Esophagus (tissue), 2 donors: ENCODE results near the gene LITAFD. TPM values are rescaled to one million over a fixed set of nuclear protein-coding genes. Genes with fewer than 3 reads are reported as not detected.

Experiments used
- H3K27ac ChIP-seq, 2 donors: one replicate each; pipeline ENCODE4 v1.5.1; 2013; ENCODE audit warnings: low read depth in 2 of 2, mild to moderate bottlenecking in 2 of 2, inconsistent platforms in 1 of 2, low read length in 1 of 2, moderate library complexity in 1 of 2
- H3K27me3 ChIP-seq, 2 donors: one replicate each; pipeline ENCODE4 v1.6.1; 2013; ENCODE audit warnings: low read length in 2 of 2, control low read depth in 1 of 2, mild to moderate bottlenecking in 1 of 2; ENCODE audit not compliant: insufficient read depth in 2 of 2, control insufficient read depth in 1 of 2
- H3K36me3 ChIP-seq, 2 donors: one replicate each; pipeline ENCODE4 v1.6.1; 2013; ENCODE audit warnings: low read length in 1 of 2; ENCODE audit not compliant: control insufficient read depth in 2 of 2, insufficient read depth in 2 of 2
- H3K4me1 ChIP-seq, 2 donors: one replicate each; pipeline ENCODE4 v1.6.1; 2013; ENCODE audit warnings: low read length in 1 of 2; ENCODE audit not compliant: control insufficient read depth in 2 of 2, insufficient read depth in 2 of 2
- H3K4me3 ChIP-seq, 2 donors: one replicate each; pipeline ENCODE4 v1.5.1; 2013; ENCODE audit warnings: low read length in 2 of 2, mild to moderate bottlenecking in 2 of 2, low read depth in 1 of 2, moderate library complexity in 1 of 2
- H3K9me3 ChIP-seq, 2 donors: one replicate each; pipeline ENCODE4 v1.6.1; 2013; ENCODE audit warnings: mild to moderate bottlenecking in 2 of 2, low read depth in 1 of 2, low read length in 1 of 2, moderate library complexity in 1 of 2; ENCODE audit not compliant: control insufficient read depth in 2 of 2, insufficient read depth in 1 of 2
- WGBS, 2 donors: extraction: QIAGEN DNeasy Blood & Tissue Kit; methylation state at CpG; one replicate each; pipeline ENCODE4 v1.1.7; 2013; 5-methylcytosine and 5-hydroxymethylcytosine counted together
- polyA plus RNA-seq, 2 donors: library from polyadenylated mRNA; stranded (reverse); fragments of 200-250 nt; gene quantifications; one replicate each; pipeline ENCODE4 v1.2.3, GENCODE V29; 2013
- donor health status: healthy with polysubstance abuse.
- donor health status: Bipolar disorder and iron deficiency.

Gene LITAFD
- polyA plus RNA-seq, 2 donors = not detected

DNA sequence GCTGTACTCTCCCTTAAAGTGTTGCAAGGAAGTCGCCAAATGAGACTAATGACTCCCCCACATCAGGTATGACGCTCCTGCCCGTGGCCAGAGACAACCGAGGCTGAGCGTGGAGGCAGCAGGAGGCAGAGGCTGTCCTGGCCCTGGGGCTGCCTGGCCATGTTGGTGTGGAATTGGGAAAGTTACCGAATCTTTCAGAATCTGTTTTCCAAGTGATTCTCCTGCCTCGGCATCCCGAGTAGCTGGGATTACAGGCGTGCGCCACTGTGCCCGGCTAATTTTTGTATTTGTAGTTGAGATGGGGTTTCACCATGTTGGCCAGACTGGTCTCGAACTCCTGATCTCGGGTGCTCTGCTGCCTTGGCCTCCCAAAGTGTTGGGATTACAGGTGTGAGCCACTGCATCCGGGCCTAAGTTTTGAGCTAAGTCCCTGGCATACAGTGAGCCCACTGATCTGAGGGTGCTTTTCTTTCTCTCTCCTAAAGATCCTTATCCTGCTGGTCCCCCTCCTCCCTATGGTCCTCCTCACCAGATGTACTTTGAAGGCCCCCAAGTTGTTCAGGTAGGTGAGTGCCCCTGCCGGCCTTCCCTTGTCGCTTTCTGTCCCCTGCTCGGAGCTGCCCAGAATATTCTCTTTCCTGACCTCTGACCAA is 700 bp downstream of the LITAFD start:
- H3K27ac ChIP-seq = no peak overlapping the region
- H3K9me3 ChIP-seq = no peaks in the 10 kb centered on the region
- 89% methylated on average over 17 of the region's 17 CpGs for WGBS, 2 donors
- no peak overlapping the region for H3K4me3 ChIP-seq
- H3K36me3 ChIP-seq = no peaks in the 10 kb centered on the region
- no peaks in the 10 kb centered on the region for H3K27me3 ChIP-seq
- H3K4me1 ChIP-seq = peaks cover 3 to 32% of the 10 kb centered on the region in 2 donors

DNA sequence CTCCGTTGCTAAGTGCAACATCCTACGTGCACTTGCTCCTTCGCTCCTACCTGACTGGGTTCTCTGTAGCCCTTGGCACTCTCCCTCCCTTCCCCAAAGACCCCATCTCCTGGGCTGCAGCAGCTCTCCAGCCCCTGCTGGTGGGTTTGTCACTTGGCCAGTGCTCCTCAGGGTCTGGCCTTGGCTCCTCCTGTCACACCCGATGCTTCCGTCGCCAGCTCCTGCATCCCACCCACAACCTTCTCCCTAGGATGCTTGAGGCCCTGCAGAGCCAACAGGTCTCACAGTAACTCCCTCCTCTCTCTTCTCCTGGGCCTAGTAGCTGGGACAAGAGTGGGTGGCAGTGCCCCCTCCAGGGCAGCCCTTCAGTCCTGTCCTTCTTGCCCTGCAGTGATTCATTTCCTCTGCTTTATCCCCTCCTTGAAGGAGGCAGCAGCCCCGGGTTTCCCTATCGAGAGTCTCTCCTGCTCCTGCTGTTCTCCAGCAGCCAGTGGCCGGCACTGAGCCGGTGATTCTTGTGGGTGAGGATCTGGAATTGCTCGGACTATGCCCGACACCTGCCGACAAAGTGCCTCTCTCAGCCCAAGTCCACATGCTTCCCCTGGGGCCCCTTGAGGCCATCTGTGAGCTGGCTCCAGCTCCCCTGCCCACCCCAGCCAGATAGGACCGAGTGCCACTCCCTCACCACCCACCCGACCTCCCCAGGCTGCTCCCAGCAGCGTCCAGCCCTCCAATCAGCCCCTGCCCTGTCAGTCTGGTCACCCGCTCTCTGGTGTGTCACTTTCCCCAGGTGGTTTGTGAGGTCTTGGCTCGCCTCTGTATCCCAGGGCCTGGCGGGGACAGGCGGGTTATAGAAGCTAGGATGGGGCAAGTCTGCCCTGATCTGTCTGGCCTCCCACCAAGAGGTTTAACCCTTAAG is 3.8 kb downstream of the LITAFD start:
- Histone ChIP-seq H3K4me1 (peaks cover 3 to 31% of the 10 kb centered on the region in 2 donors), H3K27ac (peak overlapping the region in 1 of 2 donors; percentile 1), H3K36me3 (peaks cover 11% of the 10 kb centered on the region in 2 donors), H3K9me3 (no peaks in the 10 kb centered on the region), H3K27me3 (no peaks in the 10 kb centered on the region), H3K4me3 (no peak overlapping the region)
- 11 to 12% methylated on average over 20 of the region's 20 CpGs for WGBS, 2 donors

DNA sequence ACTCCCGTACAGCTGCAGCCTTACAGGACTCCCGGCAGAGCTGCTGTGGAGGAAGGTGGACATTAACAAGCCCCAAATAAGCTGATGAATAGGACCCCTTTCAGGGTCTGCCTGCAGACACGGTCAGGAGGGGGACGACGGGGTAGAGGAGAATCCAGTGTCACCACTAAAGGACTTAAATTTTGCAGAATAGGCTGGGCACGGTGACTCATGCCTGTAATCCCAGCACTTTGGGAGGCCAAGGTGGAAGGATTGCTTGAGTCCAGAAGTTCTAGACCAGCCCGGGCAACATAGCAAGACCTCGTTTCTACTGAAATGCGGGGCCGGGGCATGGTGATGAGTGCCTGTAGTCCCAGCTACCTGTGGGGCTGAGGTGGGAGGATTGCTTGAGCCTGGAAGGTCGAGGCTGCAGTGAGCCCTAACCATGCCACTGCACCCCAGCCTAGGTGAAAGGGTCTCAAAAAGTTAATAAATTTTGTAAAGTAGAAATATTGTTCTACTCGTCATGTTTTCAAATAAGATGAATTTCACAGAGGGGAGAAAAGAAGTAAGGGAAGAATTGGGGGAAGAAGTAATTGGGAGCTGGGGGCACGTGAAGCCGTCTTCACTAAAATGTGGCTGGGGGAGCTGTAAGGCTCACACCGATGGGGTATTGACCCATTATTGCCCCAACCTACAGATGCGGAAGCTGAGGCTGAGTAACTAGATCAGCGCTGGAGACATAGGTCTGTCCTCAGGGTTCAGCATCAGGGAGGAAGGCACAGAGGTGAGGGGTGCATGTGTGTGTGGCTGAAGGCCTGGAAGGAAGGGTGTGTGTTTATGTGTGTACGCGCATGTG is 4.7 kb downstream of the LITAFD start:
- H3K27me3 ChIP-seq = no peaks in the 10 kb centered on the region
- WGBS, 2 donors = 62 to 68% methylated on average over 19 of the region's 19 CpGs
- H3K36me3 ChIP-seq = peaks cover 13 to 19% of the 10 kb centered on the region in 2 donors
- peaks cover 3 to 31% of the 10 kb centered on the region in 2 donors for H3K4me1 ChIP-seq
- H3K9me3 ChIP-seq = no peaks in the 10 kb centered on the region
- H3K4me3 ChIP-seq = no peak overlapping the region
- peak overlapping the region in 1 of 2 donors; percentile 1 for H3K27ac ChIP-seq

DNA sequence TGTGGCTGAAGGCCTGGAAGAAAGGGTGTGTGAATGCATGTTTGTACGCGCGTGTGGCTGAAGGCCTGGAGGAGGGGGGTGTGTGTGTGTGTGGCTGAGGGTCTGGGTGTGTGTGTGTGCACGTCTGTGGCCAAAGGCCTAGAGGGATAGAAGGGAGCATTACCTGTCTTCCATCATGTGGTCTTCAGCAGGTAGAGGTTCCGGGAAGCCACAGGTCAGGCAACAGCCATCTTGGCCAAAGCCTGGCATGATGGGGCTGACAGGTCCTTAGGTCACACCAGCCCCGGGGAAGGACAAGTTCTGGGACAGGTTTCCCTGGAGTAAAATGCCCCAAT is 5.2 kb downstream of the LITAFD start:
- H3K4me1 ChIP-seq = peaks cover 3 to 31% of the 10 kb centered on the region in 2 donors
- H3K27ac ChIP-seq = no peak overlapping the region
- 71 to 81% methylated on average over 6 of the region's 6 CpGs for WGBS, 2 donors
- peaks cover 13 to 23% of the 10 kb centered on the region in 2 donors for H3K36me3 ChIP-seq
- H3K4me3 ChIP-seq = no peak overlapping the region
- H3K9me3 ChIP-seq = no peaks in the 10 kb centered on the region
- H3K27me3 ChIP-seq = no peaks in the 10 kb centered on the region

DNA sequence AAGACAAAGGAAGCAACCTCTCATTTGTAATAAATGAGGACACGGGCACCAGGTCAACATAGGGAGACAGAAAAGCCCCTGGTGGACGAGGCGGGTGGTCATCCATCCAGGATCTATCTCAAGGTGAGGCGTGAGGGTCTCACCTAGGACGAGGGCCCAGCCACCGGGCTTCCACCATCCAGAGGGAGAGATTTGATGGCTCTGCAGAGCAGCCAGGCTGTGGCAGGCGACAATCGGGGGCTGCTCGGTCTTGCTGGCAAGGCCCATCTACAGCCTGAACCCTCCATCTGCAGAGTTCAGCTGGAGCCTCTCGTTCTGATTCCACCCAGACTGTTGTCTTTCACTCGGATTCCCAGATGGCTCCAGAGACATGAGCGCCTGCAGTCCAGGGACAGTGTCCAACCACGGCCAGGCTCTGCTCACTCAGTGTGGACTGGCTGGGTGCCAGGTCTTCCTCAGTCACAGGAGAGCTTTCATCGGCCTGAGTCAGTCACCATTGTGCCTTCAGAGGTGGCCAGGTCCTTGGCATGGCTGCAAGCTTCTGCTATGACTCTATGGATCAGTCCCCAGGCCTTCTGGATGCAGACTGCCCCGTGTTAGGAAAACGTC is 5.9 kb downstream of the LITAFD start:
- H3K4me1 ChIP-seq = peaks cover 3 to 31% of the 10 kb centered on the region in 2 donors
- WGBS, 2 donors = 74 to 76% methylated on average over 16 of the region's 16 CpGs
- H3K27me3 ChIP-seq = no peaks in the 10 kb centered on the region
- H3K36me3 ChIP-seq = peaks cover 13 to 25% of the 10 kb centered on the region in 2 donors
- H3K4me3 ChIP-seq = no peak overlapping the region
- no peak overlapping the region for H3K27ac ChIP-seq
- H3K9me3 ChIP-seq = no peaks in the 10 kb centered on the region

DNA sequence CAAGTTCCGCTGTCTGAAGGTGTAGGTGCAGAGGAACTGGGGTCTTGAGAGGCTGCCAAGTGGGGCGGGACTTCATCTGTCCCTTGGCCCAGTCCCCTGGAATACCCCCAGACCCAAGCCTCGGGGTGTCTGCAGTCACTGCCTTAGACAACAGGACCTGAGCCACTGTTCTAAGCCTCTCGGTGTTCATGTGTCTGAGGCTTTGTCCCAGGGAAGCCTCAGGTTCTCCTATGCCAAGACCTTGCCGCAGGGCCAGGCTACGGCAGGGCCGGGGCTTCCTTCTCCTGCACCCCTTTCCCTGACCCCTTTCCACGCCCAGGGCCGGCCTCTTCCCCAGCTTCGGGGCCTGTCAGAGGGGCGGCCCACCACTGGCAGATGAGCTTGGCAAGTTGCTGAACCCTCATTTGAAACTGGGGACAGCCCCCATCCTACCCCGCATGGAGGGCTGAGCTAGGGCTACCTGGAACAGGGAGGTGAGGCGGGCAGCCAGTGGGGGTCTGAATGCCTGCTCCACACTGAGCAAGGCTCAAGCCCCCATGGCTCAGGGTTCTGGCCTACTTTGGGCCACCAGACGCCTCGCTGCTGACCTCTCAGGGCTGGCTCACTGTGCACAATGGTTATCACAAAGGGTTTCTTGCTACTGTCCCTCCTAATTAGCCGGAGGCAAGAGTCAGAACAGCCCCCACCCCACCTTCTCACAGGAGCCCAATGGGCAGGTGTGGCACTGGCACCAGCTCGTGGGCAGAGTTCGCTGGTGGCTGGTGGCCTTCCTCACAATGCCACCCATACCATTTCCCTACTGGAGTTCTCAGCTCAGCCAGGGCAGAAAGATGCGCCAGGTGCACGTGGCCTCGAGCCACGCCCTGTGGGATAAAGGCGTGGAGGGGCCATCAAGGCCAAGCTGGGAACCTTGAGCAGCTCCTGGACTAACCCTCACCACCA is 7.1 kb downstream of the LITAFD start:
- no peak overlapping the region for H3K4me3 ChIP-seq
- H3K27ac ChIP-seq = no peak overlapping the region
- peaks cover 19 to 33% of the 10 kb centered on the region in 2 donors for H3K36me3 ChIP-seq
- no peaks in the 10 kb centered on the region for H3K9me3 ChIP-seq
- 77 to 84% methylated on average over 23 of the region's 23 CpGs for WGBS, 2 donors
- peaks cover 3 to 31% of the 10 kb centered on the region in 2 donors for H3K4me1 ChIP-seq
- H3K27me3 ChIP-seq = no peaks in the 10 kb centered on the region

DNA sequence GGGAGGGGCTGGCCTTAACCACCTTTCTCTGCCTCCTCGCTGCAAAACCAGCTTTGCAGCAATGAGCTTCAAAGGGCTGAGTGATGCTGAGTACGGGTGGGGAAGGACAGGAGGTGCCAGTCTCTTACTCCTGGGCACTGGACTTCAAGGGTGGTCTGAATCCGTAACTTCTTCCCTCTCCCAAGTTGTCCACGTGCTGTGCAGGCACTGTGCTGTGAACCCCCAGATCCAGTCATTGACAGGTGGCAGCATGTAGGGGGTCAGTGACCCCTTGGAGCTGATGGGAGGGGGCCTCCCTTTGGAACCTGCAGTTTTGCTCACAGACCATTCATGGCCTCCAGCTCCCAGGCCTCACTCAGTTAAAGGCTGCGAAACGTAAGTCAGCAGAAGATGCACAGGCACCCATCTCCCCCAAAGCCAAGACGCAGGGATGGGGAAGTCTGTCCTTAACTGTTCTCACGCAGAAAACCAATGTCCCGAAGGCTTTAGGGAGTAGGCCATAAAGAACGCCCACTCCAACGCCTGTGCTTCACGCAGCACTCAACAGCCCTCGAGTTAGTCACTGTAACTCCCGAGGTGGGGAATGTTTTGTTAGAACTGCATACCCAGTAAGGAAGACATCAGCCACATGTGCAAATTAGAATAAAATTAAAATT is 7.9 kb downstream of the LITAFD start:
- no peaks in the 10 kb centered on the region for H3K27me3 ChIP-seq
- H3K4me1 ChIP-seq = peaks cover 6 to 26% of the 10 kb centered on the region in 2 donors
- peaks cover 25 to 40% of the 10 kb centered on the region in 2 donors for H3K36me3 ChIP-seq
- no peak overlapping the region for H3K27ac ChIP-seq
- 73 to 79% methylated on average over 14 of the region's 14 CpGs for WGBS, 2 donors
- no peaks in the 10 kb centered on the region for H3K9me3 ChIP-seq
- no peak overlapping the region for H3K4me3 ChIP-seq

DNA sequence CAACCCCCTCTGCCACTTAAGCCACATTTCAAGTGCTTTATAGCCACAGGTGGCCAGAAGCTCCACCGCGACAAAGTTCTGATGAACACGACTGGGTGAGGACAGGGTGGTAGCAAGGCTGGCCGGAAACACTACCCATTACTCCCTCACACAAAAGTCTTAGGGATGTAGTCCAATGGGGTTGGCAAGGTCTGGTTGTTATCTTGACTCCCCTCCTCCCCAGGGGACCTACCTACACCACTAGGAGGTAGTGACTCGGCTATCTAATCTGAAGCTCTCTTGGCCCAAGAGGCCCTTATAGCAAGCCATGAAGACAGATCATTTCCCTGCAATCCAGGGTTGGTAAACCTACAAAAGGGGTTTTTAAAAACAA is 8.4 kb downstream of the LITAFD start:
- Histone ChIP-seq H3K4me1 (peaks cover 6 to 21% of the 10 kb centered on the region in 2 donors), H3K9me3 (no peaks in the 10 kb centered on the region), H3K36me3 (peaks cover 28 to 42% of the 10 kb centered on the region in 2 donors), H3K27ac (no peak overlapping the region), H3K27me3 (no peaks in the 10 kb centered on the region), H3K4me3 (no peak overlapping the region)
- WGBS, 2 donors = 89% methylated on average over 5 of the region's 5 CpGs
